HEK293T (cell line): ENCODE data around the gene CALCA.

ENCODE experiments used
- CTCF ChIA-PET: fragments of 350-600 bp; formaldehyde crosslinking; extraction: SDS; loops from one replicate; lab custom pipeline; 2021; ENCODE audit warnings: antibody characterized with exemption, inconsistent platforms; lab: Yijun Ruan, JAX
- POLR2A ChIA-PET: fragments of 350-600 bp; formaldehyde crosslinking; extraction: SDS; loops from one replicate; lab custom pipeline; 2020; ENCODE audit warnings: antibody characterized with exemption, inconsistent platforms; lab: Yijun Ruan, JAX
- DNase-seq: peaks from one replicate; pipeline ENCODE4 v3.0.0; 2012; ENCODE audit warnings: mixed read lengths; ENCODE audit errors: extremely low spot score
- ARNT ChIP-seq: fragments of 450-650 bp; IDR thresholded peaks from 2 replicates; pipeline ENCODE4 v1.6.1; 2017; ENCODE audit warnings: mild to moderate bottlenecking
- BHLHE40 ChIP-seq: fragments of 450-650 bp; IDR thresholded peaks from 2 replicates; pipeline ENCODE4 v1.6.1; 2016; ENCODE audit warnings: mild to moderate bottlenecking, moderate library complexity, borderline replicate concordance
- CTBP1 ChIP-seq: fragments of 450-650 bp; IDR thresholded peaks from 2 replicates; pipeline ENCODE4 v1.6.1; 2016; ENCODE audit warnings: borderline replicate concordance
- ELF4 ChIP-seq: fragments of 450-650 bp; IDR thresholded peaks from 2 replicates; pipeline ENCODE4 v1.6.1; 2017; ENCODE audit warnings: antibody characterized with exemption
- FOXA1 ChIP-seq: fragments of 450-650 bp; IDR thresholded peaks from 2 replicates; pipeline ENCODE4 v1.6.1; 2016; ENCODE audit warnings: mild to moderate bottlenecking
- FOXK2 ChIP-seq: fragments of 450-650 bp; IDR thresholded peaks from 2 replicates; pipeline ENCODE4 v1.6.1; 2016; ENCODE audit warnings: mild to moderate bottlenecking
- FOXM1 ChIP-seq: fragments of 450-650 bp; IDR thresholded peaks from 2 replicates; pipeline ENCODE4 v1.6.1; 2017; ENCODE audit warnings: mild to moderate bottlenecking, borderline replicate concordance
- HDGF ChIP-seq: fragments of 450-650 bp; IDR thresholded peaks from 2 replicates; pipeline ENCODE4 v1.6.1; 2017; ENCODE audit warnings: antibody characterized with exemption, borderline replicate concordance
- L3MBTL2 ChIP-seq: fragments of 450-650 bp; conservative IDR thresholded peaks from 2 replicates; pipeline ENCODE4 v1.6.1; 2016; ENCODE audit warnings: mild to moderate bottlenecking
- LEF1 ChIP-seq: fragments of 450-650 bp; IDR thresholded peaks from 2 replicates; pipeline ENCODE4 v1.6.1; 2017; ENCODE audit warnings: mild to moderate bottlenecking, borderline replicate concordance
- NFRKB ChIP-seq: fragments of 450-650 bp; IDR thresholded peaks from 2 replicates; pipeline ENCODE4 v1.6.1; 2016; ENCODE audit warnings: mild to moderate bottlenecking, moderate library complexity
- SP1 ChIP-seq: fragments of 450-650 bp; IDR thresholded peaks from 2 replicates; pipeline ENCODE4 v1.6.1; 2017
- SUZ12 ChIP-seq: fragments of 450-650 bp; IDR thresholded peaks from 2 replicates; pipeline ENCODE4 v1.6.1; 2016; ENCODE audit warnings: mild to moderate bottlenecking
- TARDBP ChIP-seq: fragments of 450-650 bp; IDR thresholded peaks from 2 replicates; pipeline ENCODE4 v1.6.1; 2016
- ZNF384 ChIP-seq: fragments of 450-650 bp; IDR thresholded peaks from 2 replicates; pipeline ENCODE4 v1.6.1; 2016
- TF ChIP-seq, protein P1 (sequence below): fragments of 450-650 bp; IDR thresholded peaks from 2 replicates; pipeline ENCODE4 v1.6.1; 2016

CALCA gene

DNA sequence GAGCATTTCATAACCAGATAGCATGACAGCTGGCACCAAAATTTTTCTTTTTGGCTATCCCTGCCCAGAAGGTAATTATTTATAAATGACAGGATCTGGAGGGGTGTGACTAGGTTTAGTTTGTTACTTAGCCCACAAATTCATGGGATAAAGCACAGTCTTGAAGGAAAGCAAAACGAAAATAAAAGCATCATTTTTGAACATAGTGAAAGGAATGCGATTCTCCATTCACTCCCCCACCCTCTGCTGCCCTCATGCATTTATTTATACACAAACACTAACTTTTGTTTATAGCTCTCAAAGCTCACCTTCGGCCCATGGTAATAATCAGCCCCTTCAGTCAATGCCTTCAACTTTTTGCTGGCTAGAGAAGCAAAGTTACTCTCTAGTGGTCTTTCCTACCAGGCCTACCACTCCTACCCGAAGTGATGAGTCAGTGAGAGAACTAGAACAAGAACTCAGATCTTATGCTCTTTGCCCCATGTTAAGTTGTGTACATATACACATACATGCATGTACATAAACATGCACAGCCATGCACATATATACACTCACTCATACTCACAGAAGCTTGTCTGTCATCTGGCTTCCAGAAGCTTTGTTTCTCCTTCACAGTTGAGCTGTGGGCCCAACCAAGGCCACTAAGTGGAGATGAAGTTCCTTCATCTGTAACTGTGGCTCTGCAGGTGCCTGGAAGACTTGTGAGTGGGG, 22.6 kb downstream of the CALCA start:
- DNase-seq: no peak
- TF ChIP-seq SP1: no peak
- TF ChIP-seq NFRKB: no peak
- no peak for TF ChIP-seq LEF1
- TF ChIP-seq L3MBTL2: no peak
- TF ChIP-seq TARDBP: no peak
- TF ChIP-seq CTBP1: no peak
- no peak for TF ChIP-seq SUZ12
- no peak for TF ChIP-seq FOXK2
- TF ChIP-seq ELF4: no peak
- no peak for TF ChIP-seq BHLHE40
- no peak for TF ChIP-seq FOXM1
- TF ChIP-seq FOXA1: no peak
- no peak for TF ChIP-seq HDGF
- TF ChIP-seq, protein P1, sequence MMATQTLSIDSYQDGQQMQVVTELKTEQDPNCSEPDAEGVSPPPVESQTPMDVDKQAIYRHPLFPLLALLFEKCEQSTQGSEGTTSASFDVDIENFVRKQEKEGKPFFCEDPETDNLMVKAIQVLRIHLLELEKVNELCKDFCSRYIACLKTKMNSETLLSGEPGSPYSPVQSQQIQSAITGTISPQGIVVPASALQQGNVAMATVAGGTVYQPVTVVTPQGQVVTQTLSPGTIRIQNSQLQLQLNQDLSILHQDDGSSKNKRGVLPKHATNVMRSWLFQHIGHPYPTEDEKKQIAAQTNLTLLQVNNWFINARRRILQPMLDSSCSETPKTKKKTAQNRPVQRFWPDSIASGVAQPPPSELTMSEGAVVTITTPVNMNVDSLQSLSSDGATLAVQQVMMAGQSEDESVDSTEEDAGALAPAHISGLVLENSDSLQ: no peak
- TF ChIP-seq ARNT: no peak
- TF ChIP-seq ZNF384: no peak
- ChIA-PET POLR2A (no interaction called here), CTCF (no interaction called here)

DNA sequence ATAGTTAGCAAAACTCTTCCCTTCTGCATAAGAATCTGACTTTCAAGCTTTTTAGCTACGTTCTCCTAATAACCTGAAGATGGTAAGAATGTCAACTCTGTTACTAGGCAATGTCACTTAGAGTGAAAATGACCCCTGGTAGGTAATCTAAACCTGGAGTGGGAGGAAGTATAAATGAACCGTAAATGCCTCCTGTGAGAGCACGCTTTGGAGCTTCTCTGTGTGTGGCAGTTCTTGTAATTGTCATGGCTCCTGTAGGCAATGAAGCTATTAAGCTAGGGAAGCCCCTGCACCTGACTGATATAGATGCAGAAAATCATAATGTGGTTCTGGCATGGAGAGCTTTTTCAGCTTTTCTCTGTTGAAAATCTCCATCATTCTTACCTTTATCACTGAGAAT, 29.4 kb downstream of the CALCA start:
- ChIA-PET CTCF (interaction anchor here (1.1 to 1.9 kb wide), 2 partner anchors 28 to 35 kb away, joined by 3 to 5 read pairs; no protein-coding TSS in a partner anchor), POLR2A (no interaction called here)
- DNase-seq: no peak
- TF ChIP-seq, protein P1: no peak
- no peak for TF ChIP-seq TARDBP
- TF ChIP-seq NFRKB: no peak
- TF ChIP-seq LEF1: no peak
- no peak for TF ChIP-seq FOXA1
- no peak for TF ChIP-seq SUZ12
- no peak for TF ChIP-seq SP1
- TF ChIP-seq BHLHE40: no peak
- no peak for TF ChIP-seq CTBP1
- no peak for TF ChIP-seq ARNT
- no peak for TF ChIP-seq ELF4
- TF ChIP-seq ZNF384: no peak
- TF ChIP-seq L3MBTL2: no peak

DNA sequence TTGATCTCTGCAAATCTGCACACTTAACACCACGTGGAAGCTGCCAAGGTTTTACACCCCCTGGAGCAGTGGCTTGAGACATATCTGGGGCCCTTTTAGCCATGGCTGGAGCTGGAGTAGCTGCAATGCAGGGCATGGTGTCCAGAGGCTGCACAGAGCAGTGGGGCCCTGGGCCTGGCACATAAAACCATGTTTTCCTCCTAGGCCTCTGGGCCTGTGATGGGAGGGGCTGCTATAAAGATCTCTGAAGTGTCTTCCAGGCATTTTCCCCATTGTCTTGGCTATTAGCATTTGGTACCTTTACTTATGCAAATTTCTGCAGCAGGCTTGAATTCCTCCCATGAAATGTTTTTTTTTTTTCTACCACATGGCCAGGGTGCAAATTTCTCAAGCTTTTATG, 33.2 kb downstream of the CALCA start:
- DNase-seq: no peak
- CTCF ChIA-PET: no interaction called here
- TF ChIP-seq BHLHE40 (no peak), FOXK2 (no peak), TARDBP (no peak), HDGF (no peak), ARNT (no peak), SUZ12 (no peak), L3MBTL2 (no peak), CTBP1 (no peak), NFRKB (no peak), FOXA1 (no peak), SP1 (no peak), ZNF384 (no peak), LEF1 (no peak), FOXM1 (no peak), ELF4 (no peak)
- TF ChIP-seq, protein P1: no peak
- POLR2A ChIA-PET: no interaction called here

DNA sequence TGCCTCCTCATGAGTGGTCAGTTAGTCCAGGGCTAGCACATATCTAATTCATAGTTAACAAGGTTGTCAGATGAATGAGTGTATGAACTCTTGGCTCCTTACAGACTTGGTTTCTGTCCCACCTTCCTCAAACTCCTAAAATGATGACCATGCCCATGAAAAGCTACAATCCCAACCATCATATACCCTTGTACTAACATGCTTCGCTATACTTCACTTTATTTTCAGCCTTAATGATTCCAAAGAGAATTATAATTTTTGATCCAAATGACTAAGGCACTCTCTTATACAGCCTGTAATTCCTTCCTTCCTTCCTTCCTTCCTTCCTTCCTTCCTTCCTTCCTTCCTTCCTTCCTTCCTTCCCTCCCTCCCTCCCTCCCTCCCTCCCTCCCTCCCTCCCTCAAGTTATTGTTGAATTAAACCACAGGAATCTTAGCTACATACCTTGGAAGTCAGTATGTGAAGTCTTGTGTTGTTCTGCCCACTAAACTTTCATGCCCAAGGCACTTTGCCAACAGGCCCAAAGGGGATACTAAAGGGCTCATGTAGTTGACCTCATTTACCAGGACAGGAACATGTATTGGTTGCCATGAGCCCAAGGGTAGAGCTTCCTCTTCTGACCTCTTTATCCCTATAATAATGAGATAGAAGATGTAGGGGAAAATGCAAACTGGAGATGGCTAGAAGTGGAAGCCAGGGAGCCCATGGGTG, 37.4 kb downstream of the CALCA start:
- ChIA-PET CTCF (no interaction called here), POLR2A (no interaction called here)
- no peak for TF ChIP-seq FOXA1
- no peak for TF ChIP-seq NFRKB
- no peak for TF ChIP-seq HDGF
- no peak for TF ChIP-seq FOXK2
- TF ChIP-seq LEF1: no peak
- TF ChIP-seq SP1: no peak
- TF ChIP-seq SUZ12: no peak
- TF ChIP-seq FOXM1: no peak
- no peak for DNase-seq

DNA sequence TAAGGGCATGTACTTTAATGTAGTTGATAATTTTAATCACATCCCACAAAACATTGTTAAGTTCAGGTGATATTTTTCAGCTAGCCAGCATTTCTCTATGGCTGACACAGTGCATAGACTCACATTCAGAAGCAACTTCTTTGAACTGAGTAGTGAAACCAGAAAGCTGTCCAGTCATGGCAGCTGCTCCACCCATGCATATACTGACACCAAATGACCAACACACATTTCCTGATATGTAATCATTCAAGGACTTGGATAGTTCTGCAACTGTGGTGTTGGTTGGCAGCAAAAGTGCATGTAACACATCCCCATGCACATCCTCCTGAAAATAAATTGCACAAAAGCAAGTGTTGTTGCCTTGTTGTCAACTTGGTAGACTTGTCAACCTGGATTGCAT, 39.7 kb downstream of the CALCA start:
- no peak for TF ChIP-seq SUZ12
- TF ChIP-seq NFRKB: no peak
- TF ChIP-seq ZNF384: no peak
- no peak for TF ChIP-seq LEF1
- no peak for TF ChIP-seq ELF4
- no peak for TF ChIP-seq TARDBP
- TF ChIP-seq HDGF: no peak
- no peak for TF ChIP-seq ARNT
- TF ChIP-seq FOXA1: no peak
- TF ChIP-seq, protein P1: no peak
- TF ChIP-seq FOXM1: no peak
- TF ChIP-seq FOXK2: no peak
- ChIA-PET POLR2A (no interaction called here), CTCF (no interaction called here)
- DNase-seq: no peak
